Activated naive CD4-positive, alpha-beta T cell treated with Interleukin-2 at 50 U/mL for 16 hours (primary cell): ENCODE data around the gene PSMD2.
A peak's percentile ranks its signal among the peaks of the same experiment; 100 is the strongest.
"Not testable (repeated sequence)": the region's sequence is repeated elsewhere in the genome, so short reads cannot be mapped to it uniquely, and the experiment has no call there.

Experiments used
- DNase-seq: peaks from one replicate; pipeline ENCODE4 v3.0.0-alpha.2; 2020

PSMD2 gene

DNA sequence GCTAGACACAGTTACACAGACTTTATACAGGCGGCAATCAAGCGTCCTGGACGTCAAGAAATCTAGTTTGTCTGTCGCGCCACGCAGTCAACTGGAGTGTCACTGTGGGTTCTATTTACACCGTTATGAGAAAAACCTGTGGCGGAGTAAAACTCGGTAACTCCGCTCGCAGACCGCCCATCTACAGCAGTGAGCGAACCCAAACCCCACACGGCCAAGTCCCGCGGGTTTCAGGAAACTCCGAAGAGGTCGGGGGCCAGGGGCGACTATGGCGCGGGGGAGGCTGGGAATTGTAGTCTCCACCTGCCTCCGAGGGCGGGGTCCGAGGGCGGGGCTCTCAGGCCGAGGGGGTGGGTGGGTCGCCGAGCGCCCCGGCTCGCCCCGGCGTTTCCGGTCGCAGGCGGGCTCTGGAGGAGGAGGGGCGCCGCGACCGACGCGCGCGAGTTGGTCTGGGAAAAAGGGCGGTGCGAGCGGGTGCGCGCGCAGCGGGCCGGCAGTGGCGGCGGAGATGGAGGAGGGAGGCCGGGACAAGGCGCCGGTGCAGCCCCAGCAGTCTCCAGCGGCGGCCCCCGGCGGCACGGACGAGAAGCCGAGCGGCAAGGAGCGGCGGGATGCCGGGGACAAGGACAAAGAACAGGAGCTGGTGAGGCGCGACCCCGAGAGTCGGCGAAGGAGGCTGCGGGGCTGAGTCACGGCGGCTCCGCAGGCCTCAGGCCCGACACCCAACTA is at the start of gene PSMD2:
Gene PSMD2 (plus strand): TSS at position 483 of the 729 bp plus-strand sequence. CDS start 26 bp downstream, at position 509.
- peak; percentile 98 for DNase-seq

DNA sequence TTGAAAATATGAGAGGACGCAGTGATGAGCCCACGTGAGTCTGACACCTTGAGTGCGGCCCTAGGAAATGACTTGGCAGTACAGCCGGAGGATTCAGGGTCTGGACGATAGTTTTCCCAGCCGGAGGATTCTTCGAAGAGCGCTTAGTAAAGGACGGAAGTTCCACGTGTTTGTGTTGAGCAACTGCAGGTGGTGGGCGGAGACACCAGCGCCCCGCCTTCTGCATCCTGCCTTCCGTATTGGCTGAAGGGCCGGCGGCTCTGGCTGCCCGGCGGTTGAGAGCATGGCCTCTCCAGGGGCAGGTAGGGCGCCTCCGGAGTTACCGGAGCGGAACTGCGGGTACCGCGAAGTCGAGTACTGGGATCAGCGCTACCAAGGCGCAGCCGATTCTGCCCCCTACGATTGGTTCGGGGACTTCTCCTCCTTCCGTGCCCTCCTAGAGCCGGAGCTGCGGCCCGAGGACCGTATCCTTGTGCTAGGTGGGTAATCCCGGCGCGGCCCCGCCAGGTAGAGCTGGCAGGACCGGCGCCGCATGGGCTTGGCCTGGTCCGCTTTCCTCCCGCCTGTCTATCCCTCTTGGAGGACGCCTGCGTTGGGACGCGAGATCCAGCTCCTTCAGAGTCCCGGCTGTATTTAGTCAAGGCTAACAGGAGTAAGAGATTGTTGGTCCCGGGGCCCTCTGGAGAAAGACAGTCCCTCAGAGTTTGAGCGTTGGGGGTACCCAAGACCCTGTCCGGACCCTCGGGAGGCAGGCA is 49.5 kb upstream of the PSMD2 start, which contains the start of gene EEF1AKMT4:
Gene EEF1AKMT4 (plus strand): TSS at position 261 of the 755 bp plus-strand sequence. CDS start 23 bp downstream, at position 284.
- peak; percentile 97 for DNase-seq

DNA sequence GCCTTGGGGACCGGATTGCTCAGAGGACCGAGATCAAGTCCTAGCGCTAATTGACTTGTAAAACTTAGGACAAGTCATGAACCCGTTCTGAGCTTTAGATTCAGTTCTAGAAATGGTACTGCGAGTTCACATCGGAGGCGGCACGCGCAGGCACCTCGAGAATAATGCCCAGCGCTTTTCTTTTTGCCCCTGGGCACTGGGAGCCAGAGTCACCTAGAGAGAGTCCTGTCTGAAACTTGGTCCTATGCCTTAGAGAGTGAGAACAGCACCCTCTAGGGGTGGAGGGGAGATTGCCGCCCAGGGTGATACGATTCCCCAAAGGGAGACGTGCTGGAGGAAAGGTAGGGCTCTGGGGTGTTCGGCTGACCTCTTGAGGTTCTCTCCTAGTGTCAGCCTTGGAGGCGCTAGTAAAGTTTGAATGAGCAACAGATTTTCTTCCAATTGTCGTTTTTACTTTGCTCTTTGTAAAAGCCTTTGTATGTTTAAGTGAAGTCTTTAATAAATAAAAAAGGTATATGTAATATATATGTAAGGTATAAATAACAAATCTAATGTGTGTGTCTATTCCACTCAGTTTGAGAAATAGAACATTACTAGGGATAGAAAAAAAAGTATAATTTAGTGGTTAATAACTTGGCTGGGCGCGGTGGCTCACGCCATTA is 48.7 kb upstream of the PSMD2 start:
- DNase-seq: peak; percentile 89

DNA sequence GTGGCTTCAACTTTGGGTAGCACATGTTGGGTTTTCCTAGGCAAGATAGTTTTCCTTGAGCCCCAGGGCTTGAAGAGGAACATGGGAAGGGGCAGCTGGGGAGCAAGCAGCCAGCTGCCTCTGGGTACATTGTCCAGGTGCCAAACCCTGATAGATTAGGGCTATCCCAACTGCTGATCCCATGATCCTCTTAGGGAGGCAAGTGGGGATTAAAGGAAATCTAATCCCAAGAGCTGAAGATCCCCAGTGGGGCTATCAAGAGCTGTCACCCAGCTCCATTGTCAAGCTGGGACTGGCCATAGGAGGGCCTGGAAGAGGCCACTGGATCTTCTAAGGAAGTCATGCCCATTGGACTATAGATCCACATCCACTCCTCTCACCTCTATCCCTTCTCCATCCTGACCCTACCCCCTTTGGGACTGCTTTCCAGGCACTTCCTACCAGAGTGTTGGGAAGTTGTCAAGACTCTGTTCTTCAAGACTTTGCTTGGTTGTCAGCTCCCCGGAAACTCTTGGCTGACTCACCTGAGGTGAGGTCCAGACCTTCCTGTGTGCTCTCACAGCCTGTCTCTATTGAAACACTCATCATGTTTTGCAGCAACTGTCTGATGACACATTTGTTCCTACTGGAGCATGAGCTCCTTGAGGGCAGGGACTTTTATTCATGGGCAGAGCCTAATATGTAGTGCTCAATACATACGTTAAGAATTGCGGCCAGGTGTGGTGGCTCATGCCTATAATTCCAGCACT is 43.6 kb upstream of the PSMD2 start:
- DNase-seq: peak; percentile 34

DNA sequence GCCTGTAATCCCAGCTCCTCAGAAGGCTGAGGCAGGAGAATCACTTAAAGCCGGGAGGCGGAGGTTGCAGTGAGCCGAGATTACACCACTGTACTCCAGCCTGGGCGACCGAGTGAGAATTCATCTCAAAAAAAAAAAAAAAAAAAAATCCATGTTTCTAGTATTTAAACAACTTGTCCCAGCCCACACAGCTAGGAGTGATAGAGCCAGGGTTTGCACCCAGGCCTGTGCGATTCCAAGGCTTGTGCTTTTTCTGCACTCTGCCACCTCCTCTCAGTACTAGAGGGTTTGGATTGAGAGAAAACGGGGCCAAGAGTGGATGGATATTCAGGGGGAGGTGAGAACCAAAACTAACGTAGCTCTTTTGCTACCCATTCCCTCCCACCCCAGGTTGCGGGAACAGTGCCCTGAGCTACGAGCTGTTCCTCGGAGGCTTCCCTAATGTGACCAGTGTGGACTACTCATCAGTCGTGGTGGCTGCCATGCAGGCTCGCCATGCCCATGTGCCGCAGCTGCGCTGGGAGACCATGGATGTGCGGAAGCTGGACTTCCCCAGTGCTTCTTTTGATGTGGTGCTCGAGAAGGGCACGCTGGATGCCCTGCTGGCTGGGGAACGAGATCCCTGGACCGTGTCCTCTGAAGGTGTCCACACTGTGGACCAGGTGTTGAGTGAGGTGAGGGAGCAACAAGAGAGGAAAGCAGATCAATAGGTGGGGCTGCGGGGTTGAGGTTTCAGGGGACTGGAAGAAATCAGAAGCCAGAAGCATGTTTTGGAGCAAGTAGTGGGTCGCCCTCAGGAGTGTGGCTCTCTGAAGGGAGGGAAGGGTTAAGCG is 41.7 kb upstream of the PSMD2 start:
- no peak for DNase-seq

DNA sequence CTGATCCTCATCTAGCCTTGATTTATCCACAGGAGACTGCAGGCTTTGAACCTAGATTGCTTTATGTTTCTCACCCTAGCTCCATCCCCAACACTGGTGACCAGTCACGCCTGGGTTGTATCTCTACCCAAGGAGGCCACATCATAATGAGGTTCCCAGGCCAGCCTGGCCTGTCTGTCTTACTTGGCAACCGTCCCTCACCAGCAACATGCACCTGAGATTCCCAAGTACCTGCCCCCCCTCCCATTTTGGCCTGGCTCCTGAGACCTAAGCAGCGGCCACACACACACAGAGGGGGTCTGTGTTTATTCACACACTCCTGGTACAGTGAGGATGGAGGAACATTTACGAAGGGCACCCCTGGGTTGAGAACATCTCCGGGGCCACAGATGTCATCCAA is 40.1 kb upstream of the PSMD2 start:
- DNase-seq: no peak

DNA sequence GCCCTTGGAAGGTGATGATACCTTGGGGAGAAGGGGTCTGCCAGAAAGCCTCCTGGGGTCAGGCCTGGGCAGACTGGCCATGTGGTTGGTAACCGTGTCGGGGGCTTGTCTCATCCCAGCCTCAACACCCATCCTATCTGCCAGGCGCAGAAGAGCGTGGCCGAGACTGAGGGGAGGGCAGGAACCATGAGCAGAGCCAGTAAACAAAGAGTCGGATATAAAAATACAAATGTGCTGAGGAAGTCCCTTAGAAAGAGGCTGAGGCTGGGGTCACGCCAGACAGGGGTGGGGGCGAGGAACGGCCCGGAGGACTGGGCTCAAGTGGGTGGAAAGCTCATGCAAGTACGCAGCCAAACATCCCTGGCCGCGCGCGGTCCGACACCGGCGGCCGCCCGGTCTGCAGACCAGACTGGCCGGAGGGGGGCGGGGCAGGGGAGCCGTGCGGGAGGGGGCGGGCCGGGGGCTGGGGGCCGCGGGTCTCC is 39.6 kb upstream of the PSMD2 start:
- DNase-seq: no peak

DNA sequence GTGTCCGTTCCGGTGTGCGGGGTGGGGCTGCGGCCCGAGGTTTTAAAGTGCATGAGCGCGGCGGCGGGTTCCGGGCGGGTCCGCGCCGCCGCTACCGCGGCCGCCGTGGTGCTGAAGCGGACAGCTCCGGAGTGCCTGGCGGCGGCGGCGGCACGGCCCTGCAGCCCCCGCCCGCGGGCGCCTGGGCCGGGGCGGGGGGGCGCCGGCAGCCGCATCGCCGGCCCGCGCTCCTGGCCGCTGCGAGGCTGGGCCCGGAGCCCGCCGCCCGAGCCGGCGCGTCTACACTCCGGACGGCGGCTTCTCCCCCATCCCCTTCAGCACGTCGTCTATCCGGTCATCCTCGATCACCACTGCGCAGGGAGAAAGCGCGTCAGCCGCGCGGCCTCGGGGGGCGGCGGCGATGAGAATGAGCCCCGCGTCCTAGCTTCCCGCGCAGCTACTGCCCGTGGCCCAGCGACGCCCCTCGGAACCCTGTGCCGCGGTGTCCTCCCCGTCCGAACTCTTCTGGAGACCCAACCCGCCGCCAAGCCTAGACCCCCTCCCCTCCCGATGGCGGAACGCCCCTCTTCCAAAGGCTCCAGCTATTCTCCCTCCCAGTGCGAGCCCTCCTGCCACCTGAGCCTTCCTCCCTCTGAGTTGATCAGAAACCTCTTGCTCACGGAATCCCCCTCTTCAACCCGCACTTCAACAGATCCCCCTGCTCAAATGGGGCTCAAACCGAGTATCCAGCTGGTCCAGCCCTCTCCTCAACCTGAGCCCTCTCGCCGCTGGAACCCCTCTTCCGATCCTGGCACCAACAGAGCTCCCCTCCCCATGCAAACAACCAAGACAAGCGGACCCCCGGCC is 38.9 kb upstream of the PSMD2 start:
- peak; percentile 39 for DNase-seq

DNA sequence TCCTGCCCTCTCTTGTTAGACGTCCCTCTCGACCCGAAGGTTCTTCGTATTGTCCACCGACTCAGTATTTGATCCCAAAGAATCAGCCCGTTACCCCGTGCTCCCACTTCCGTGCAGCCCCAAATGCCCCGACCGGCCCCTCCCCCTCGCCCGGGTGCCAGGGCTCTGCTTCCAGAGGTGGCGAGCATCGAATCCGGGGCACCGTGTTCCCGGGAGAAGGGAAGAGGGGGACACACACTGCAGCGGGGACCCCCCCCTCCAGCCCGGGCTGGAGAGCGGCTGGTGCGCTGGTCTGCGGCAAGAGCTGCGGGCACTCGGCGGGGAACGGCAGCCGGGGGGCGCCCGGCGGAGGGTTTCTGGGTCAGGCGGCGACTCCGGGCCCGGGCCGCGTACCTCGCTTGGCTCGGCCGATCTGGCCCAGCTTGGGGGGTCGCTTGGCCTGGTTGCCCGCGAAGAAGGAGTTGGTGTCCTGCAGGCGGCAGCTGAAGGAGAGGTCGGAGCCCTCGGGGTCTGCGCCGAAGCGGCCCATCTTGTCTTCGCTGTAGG is 38.2 kb upstream of the PSMD2 start:
- peak; percentile 8 for DNase-seq

DNA sequence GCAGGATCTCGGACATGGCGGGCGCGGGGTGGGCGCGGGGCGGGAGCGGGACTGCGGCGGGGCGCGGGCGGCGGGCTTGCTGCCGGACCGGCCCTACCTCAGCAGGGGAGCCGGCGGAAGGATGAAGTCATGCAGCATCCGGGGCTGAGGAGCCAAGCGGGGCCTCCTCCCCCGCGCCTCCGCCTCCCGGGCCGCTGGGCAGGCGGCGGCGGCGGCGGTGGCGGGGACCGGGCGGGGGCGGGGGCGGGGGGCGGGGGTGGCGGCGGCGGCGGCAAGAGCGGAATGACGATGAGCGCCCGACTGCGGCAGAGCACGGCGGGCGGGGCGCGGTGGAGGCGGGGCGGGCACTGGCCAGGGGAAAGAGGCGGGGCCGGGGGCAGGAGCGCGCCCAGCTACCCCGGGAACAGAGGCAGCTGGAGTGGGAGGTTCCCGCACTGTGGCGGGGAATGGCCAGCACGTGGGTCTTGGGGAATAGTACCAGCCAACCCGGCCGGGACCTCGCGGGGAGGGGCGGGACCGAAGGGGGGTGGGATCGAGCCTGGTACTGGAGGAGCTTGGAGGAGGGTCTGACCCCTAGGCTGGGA is 37.7 kb upstream of the PSMD2 start, which contains the start of gene CAMK2N2:
Gene CAMK2N2 (minus strand): TSS at position 284 of the 584 bp plus-strand sequence. CDS start 268 bp downstream, at position 16.
- DNase-seq: peak; percentile 63

DNA sequence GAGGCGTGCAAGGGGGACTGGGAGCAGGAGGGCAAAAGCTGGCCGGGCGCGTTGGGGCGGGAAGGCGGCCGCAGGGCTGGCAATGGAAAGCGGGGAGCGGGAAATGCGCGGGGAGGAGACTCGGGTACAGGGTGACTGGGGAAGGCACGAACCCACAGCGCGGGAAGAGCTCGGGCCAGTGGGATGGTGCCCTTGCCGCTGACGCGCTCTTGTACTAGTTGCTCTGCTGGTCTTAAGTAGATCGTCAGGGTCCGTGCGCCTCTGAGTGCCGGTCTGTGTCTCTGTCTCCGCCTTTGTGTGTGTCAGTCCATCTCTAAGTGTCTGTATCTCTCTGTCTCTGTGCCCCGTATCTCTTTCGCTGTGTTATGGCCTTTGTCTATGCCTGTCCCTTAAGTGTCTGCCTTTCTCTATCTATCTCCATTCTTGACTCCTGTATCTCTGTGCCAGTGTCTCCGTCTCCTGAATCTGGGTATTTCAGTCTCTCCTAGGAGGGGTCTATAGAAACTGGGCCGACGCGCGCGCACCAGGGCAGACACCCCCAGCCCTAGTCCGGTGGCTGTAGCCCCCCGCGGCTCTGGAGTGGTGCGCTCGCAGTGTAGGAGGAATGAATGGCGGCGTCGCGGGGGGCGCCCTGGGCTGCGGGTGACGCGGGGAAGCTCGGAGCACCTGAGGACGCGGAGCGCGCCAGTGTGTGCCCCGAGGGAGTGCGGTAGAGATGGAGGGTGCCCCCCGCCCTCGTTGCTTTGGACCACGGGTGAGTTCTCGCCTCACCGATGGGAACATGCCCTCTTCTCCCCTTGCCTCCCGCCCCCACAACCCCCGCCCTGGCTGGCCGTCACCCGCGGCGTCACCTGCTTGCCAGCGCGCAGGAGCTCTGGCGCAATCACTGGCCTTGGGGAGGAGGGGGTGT is 36.9 kb upstream of the PSMD2 start:
- DNase-seq: peak; percentile 41

DNA sequence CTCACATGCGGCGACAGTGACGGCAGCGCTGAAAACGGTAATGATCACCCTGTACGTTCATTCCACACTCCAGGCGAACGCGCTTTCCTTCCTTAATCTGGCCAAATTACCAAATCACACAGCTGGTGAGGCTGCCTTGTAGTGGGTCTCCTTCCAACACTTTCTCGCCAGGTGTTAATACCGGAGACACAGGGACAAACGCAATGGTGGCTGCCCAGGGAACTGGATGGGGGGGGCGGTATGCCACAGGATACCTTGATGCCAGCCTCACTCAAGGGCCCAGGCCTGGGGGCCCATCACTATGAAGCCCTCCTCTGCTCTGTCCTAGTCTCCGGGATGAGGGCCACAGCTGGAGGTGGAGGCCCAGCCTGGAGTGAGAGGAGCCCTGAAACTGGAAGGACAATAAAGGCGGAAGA is 36.3 kb upstream of the PSMD2 start:
- no peak for DNase-seq

DNA sequence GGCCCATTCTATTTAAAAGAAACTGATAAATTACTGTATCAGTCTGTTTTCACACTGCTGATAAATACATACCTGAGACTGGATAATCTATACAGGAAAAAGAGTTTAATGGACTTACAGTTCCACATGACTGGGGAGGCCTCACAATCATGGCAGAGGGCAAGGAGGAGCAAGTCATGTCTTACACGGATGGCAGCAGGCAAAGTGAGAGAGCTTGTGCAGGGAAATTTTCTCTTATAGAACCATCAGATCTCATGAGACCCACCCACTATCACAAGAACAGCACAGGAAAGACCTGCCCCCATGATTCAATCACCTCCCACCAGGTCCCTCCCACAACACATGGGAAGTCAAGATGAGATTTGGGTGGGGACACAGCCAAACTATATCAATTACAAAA is 31.8 kb upstream of the PSMD2 start:
- DNase-seq: not testable (repeated sequence)

DNA sequence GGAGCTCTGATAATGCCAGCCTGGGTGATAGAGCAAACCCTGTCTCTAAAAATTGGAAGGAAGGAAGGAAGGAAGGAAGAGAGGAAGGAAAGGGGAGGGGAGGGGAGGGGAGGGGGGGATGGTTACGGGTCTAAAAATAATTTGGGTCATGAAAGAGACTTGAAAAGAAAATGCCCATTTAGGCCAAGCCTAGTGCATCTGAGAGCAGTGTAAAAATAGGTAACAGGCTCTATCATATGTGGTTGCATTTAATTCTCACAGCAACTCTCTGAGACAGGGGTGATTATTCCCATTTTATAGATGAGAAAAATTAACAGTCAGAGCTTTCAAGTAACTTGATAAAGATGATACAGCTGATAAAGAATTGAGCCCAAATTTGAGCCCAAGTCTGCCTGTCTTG is 26.8 kb upstream of the PSMD2 start:
- no peak for DNase-seq

DNA sequence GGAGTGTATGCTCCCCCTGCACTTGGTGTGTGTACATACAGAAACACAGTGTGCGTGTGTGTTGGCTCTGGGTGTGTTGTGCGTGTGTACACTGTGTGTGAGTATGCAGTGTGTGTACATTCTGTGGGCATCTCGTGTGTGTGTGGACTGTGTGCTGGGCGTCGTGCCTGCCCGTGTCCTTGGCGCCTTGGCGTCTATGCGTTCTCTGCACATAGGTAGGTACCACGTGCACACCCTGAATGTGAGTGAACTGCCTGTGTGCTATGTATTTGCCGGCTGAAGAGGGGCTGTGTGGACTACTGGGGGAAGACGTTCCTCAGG is 23.7 kb upstream of the PSMD2 start:
- no peak for DNase-seq

DNA sequence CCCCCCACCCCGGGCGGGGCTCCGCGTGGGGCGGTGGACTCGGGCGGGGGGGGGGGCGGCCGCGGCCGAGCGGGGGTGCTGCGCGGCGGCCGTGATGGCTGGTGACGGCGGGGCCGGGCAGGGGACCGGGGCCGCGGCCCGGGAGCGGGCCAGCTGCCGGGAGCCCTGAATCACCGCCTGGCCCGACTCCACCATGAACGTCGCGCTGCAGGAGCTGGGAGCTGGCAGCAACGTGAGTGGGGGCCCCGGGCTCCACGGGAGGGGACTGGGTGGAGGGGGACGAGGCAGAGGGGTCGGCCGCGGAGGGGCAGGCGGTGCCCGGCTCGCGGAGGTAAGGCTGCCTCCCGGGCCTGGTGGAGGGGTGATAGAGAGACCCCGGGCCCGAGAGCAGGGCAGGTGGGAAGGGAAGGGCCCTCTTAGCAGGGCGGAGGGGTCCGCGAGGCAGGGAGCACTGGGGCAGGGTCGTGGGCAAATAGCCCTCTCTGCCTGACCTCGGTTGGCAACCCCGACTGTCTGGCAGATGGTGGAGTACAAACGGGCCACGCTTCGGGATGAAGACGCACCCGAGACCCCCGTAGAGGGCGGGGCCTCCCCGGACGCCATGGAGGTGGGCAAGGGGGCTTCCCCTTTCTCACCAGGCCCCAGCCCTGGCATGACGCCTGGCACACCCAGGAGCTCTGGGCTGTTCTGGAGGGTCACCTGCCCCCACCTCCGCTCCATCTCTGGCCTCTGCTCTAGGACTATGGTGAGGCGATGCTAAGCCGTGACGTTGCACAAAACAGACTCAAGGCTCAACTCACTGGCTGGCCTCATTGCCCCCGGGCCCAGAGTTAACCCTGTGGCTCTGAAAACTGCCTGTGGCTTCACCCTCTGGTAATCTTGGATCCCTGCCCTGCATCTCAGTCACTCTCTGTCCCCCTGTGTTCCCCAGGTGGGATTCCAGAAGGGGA is 22.8 kb upstream of the PSMD2 start, which contains the start of gene ECE2:
Gene ECE2 (plus strand): TSS at position 62 of the 950 bp plus-strand sequence. CDS start 132 bp downstream, at position 194.
- no peak for DNase-seq

DNA sequence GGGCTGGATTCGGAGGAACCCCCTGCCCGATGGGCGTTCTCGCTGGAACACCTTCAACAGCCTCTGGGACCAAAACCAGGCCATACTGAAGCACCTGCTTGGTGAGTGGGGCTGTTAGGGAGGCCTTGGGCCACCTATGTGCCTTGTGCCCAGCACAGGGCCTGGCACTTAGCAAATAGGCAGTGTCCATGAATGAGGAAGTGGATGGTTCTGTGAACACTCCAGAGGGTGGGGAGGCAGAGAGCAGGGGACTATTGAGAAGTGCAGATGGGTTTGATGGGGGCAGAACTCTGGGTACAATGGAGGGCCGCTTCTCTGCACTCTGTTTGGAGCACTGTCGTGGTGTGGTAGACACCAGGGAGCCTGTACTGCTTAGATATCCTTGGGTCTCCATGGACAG is 21.7 kb upstream of the PSMD2 start:
- no peak for DNase-seq

DNA sequence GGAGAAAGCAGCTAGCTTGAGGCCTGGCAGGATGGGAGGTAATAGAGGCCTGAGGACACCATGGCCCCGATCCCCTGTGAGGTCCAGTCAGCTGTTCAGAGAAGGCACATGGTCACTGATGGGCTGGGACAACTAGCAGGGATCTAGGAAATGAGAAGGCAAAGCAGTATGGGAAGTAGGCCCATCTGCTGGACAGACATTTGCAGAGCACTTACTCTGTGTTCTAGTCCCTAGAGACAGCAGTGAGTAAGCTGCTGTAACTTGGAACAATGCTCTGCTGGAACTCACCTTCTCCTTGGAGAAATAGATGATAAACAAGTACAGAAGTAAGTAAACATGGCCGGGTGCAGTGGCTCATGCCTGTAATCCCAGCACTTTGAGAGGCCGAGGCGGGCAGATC is 16.1 kb upstream of the PSMD2 start:
- no peak for DNase-seq
